Muscle of back (tissue), 11 donors: ENCODE data around the gene PRKCA. TPM values are rescaled to one million over a fixed set of nuclear protein-coding genes. Genes with fewer than 3 reads are reported as not detected.

Source experiments
- DNase-seq, 3 donors: peaks; one replicate each; pipeline versions ENCODE4 v3.0.0 to v3.0.0-alpha.2; 2013
- polyA plus RNA-seq, 10 donors: library from polyadenylated mRNA; unstranded; fragments of 120-200 nt; gene quantifications; one replicate each; pipeline ENCODE4 v1.2.1, GENCODE V29; 2013; ENCODE audit not compliant: insufficient read length in 10 of 10

The PRKCA gene
- polyA plus RNA-seq, 10 donors = 3.0 to 5.1 (median 4.1) TPM

DNA sequence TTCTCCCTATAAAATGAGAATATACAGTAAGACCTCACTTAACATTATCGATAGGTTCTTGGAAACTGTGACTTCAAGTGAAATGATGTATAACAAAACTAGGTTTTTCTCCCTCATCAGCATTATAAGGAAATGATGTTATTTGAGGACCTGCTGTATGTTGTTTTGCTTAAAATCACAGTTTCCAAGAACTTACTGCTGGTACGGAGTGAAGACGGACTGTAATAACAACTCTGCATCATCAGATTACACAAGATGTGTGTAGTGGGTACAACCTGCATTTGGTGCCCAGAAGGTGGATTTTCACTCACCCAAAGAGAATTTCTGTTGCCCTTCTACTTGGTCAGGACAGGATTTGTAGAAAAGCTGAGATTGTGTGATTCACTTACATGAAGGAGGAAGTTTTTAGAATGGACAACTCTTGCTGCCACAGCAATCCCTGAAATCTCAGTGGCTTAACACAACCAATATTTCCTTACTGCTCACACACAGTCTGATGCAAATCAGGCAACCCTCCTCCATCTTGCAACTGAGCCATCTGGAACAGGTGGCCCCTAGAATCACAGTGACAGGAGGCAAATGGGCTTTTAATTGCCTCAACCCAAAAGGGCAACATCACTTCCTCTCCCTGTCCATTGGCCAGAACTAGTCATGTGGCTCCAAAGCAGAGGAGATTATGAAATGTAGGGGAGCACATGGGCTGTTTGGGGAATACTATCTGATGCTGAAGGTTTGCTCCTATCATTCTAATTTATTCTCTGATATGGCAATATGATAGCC lies 464.9 kb downstream of the PRKCA start:
- DNase-seq = no peak

DNA sequence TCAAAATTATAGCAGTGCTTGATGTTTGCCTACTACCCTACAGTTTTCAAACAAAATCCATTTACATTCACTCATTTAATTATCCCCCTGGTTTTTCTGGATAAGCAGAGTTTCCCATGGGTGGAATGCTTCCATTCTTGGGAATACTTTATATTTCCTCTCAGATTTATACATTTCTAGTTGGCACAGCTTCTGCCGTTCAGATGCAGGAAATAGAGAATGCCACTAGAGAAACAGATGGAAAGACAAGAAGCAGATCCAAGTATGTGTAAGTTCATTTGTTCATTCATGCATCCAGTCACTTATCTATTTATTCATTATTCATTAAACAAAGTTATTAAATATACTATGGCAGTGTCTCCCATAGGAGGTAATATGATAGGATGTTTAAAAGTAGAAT lies 467.5 kb downstream of the PRKCA start:
- no peak for DNase-seq

DNA sequence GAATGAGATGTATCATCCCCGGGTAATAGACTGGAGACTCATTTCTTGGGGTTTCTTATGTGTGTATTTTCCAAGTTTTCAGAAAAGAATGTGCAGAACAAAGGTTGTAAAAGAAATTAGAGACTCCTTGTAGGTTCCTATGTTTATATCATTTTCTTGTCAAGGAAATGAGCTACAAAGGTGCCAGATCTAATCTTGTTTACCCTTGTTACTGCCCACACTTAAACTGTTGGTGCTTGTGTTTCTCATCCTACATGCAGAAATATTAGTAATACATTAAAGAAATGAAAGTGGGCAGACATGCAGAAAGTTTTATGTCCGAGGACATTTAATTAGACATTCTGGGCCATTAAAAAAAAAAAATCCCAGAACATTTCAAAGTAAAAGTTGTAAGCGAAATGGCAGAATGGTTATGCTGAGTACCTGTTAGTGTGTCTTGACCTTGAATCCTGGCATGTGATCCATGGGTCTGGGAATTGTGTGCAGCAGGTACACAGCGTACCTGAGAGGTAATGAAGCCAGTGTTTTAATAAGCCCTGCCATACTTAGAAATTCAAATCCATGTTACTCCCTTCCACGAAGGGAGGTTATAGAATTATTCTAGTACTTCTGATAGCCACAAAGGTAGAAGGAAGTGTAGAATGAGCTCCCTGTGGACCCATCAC lies 469.9 kb downstream of the PRKCA start:
- no peak for DNase-seq

- DNase-seq = no peak
These were observed 472.9 kb downstream of the PRKCA start for GRCh38 chr17:66775271-66775670.

DNA sequence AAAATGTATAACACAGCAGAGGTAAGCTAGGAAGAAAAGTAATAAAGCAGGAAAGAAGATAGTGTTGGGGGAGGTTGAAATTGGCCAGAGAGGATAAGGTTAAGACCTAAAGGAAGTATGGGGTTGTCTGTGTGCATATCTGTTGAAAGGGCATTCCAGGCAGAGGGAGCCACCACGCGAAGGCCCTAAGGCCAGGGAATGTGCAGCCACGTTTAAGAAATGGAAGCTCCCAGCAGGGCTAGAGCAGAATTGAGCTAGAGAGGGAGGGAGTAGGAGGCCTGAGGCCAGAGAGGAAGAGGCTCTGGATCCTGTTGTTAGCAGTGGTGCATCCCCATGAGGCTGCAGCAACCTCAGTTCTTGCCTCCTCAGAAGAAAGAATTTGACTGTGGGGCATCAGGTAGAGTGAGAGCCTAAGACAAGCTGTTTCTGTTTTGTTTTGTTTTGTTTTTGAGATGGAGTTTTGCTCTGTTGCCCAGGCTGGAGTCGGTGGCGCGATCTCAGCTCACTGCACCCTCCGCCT lies 473.5 kb downstream of the PRKCA start:
- DNase-seq = no peak

GRCh38 chr17:66776999-66777688 lies 474.7 kb downstream of the PRKCA start:
- DNase-seq = no peak

DNA sequence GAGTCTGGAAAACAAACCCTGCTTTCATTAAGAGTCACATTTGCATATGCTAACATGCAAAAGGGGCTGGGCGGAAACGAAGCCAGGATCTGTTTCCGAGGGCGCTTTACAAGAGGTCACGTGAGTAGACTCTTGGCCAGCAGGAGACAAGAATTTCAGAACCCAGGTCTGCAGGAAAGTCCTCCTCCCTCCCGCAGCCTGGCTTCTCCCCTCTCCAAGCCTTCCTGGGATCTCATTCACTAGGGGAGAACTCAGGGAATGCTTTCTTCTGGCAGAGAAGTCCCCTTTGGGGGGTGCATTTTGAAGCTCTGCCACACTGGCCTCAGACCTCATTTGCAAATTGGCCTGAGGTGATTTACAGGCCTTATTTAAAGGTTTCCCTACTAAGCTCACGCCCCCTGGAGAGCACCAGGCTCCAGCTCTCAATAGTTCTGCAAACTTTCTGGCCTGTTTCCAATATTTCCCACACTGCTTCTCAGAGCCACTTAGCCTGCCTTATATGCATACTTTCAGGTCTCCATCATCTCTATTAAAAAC lies 475.3 kb downstream of the PRKCA start:
- peak in 1 of 3 donors; percentile 64 for DNase-seq

DNA sequence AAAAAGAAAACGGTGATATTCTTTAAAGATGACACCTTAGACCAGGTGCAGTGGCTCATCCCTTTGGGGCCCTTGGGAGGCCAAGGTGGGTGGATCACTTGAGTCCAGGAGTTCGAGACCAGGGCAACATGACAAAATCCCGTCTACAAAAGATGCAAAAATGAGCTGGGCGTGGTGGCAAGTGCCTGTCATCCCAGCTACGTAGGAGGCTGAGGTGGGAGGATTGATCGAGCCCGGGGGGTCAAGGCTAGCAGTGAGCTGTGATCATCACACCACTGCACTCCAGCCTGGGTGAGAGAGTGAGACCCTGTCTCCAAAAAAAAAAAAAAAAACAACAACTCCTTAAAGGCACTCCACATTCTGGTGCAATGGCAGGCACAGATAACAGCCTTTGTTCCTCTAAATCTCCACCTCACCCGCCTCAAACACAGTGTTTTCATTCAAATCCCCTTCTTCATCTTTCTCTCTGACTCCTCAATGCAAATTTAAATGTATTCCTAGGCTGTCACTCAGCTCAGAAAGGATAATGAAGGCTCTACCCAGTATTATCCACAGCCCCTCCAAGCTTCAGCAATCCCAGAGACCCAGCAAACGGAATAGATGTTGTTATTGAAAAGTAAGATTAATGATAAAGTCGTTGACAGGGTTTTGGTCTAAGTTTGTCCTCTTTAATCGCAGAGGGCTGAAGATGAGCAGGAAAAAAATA lies 476.3 kb downstream of the PRKCA start:
- DNase-seq = no peak

- no peak for DNase-seq
These were observed 476.8 kb downstream of the PRKCA start for GRCh38 chr17:66779237-66779606.

- no peak for DNase-seq
These were observed 478.7 kb downstream of the PRKCA start for GRCh38 chr17:66781135-66781534.

DNA sequence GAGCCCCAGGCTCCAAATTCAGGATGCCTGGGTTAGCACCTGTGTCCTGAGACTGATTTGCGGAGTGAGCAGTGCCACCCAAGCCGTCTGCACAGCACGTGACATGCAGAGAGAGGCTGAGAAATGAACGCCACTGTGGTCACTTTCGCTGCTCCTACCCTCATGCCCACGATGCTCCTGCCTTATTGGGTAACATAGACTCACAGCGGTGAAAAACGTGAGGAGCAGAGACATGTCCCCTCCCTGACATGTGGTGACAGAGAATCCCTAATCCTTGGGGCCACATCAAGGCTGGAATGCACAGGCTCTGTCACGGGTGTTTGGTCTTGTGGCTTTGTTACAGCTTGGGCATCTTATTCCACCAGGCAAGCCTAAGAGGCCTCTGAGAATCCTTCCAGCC lies 480.4 kb downstream of the PRKCA start:
- DNase-seq = no peak

DNA sequence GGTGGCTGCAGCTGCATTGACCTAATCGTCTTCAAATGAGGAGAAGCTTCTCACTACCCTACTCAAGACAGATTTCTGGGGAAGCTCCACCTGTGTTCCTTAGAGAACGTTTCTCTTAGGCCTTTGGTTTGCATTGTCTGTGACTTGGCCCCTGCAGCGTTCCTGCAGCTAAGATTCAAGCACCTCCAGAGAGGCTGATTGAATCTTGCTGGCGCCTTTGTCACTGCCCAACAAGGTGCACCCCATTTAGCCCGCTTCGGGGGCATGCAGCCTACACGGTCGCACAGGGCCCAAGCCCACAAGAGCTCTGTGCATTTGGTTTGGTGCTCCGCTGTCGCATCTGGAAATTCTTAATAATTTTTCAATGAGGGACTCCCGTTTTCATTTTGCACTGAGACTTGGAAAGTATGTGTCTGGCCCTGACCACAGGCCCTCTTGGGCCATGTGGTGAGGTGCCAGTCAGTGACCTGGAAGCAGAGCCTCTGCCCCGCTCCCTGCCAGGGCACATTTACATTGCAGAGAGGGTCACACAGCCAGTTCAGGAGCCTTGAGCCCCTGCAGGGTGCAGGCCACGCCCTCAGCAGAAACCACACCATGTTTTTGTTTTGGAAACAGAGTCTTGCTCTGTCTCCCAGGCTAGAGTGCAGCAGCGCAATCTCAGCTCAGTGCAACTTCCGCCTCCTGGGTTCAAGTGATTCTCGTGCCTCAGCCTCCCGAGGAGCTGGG lies 481.4 kb downstream of the PRKCA start:
- DNase-seq = no peak

- no peak for DNase-seq
These were observed 482.4 kb downstream of the PRKCA start for GRCh38 chr17:66784621-66785364.

DNA sequence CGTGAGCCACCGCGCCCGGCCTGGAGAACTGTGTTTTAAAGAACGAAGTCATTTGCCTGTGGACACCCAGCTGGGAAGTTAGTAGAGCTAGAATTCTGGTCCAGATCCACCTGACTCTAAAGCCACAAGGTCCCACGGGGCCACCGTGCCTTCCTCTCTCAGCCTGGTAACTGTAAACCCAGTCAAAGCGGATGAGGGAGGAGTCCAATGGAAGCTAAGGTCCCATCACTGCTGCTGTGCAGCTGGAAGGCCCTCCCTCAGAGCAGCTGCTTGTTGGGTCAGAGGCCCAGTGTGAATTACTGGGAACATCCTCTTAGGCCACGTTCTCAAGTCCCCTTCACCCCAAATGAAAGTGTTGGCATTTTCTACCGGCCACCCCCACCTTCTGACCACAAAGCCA lies 483.7 kb downstream of the PRKCA start:
- DNase-seq = no peak

GRCh38 chr17:66787914-66788313 lies 485.5 kb downstream of the PRKCA start:
- no peak for DNase-seq

GRCh38 chr17:66789093-66789492 lies 486.7 kb downstream of the PRKCA start:
- no peak for DNase-seq

- DNase-seq = no peak
These were observed 487.6 kb downstream of the PRKCA start for GRCh38 chr17:66789961-66790437.

GRCh38 chr17:66790501-66791061 lies 488.2 kb downstream of the PRKCA start:
- DNase-seq = no peak

- DNase-seq = peak in 1 of 3 donors; percentile 32
These were observed 488.9 kb downstream of the PRKCA start for GRCh38 chr17:66791347-66791746.

DNA sequence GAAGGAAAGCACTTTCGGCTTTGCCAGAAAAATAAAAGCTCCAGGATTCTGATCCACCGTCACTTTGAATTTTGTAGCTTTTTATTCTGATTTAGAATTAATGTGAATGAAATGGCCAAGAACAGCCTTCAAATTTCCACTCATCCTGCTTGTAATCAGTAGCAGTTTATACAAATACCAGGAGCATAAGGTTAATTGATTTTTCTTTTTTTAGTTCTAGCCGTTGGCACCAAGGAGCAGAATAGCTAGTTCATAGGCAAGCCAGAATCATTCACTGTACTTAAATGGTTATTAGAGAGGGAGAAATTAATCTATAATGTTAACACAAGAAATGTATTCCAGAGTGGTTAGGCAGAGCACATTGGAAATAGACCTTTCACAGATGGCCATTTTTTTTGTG lies 491.4 kb downstream of the PRKCA start:
- no peak for DNase-seq
